Tibial nerve (tissue), 4 donors: Measurements from ENCODE around the gene ZNF681.

Experiments
- CTCF ChIP-seq, 5 experiments: fragments of 200-600 bp in 3 of 5; fragments of 450-650 bp in 2 of 5; sonication (generic) in 3 of 5; IDR thresholded peaks; one replicate each; pipeline ENCODE4 v1.5.1; 2016 to 2019; ENCODE audit warnings: antibody characterized with exemption in 5 of 5, mild to moderate bottlenecking in 3 of 5, moderate library complexity in 2 of 5
- EP300 ChIP-seq, 2 donors: sonication (generic); formaldehyde crosslinking; IDR thresholded peaks; one replicate each; pipeline ENCODE4 v1.6.1; 2017; ENCODE audit warnings: antibody characterized with exemption in 2 of 2, mild to moderate bottlenecking in 1 of 2
- POLR2A ChIP-seq, 2 donors: fragments of 450-650 bp; IDR thresholded peaks; one replicate each; pipeline ENCODE4 v1.6.1; 2017; ENCODE audit warnings: antibody characterized with exemption in 2 of 2, mild to moderate bottlenecking in 2 of 2, moderate library complexity in 2 of 2

GRCh38 chr19:23766951-23767350, 8.3 kb upstream of the ZNF681 start:
- TF ChIP-seq CTCF (IDR thresholded peaks at IDR 0.05) (no peak), POLR2A (IDR thresholded peaks at IDR 0.05) (no peak), EP300 (IDR thresholded peaks at IDR 0.05) (no peak)
